A673 (cell line): Measurements from ENCODE around the gene HBB.

Experiments
- EZH2 ChIP-seq: fragments of 200-600 bp; sonication (generic); IDR thresholded peaks from 2 replicates; pipeline ENCODE4 v1.6.1; 2017; ENCODE audit warnings: borderline replicate concordance, low read depth, mild to moderate bottlenecking, mixed read lengths, antibody characterized with exemption, low read length; ENCODE audit not compliant: poor library complexity, severe bottlenecking
- TF ChIP-seq, protein P1 (sequence below): fragments of 300-800, 200-600 bp; sonication (generic); conservative IDR thresholded peaks from 2 replicates; pipeline ENCODE4 v1.5.1; 2017; ENCODE audit warnings: low read depth, mild to moderate bottlenecking, antibody characterized with exemption, low read length, moderate library complexity, mixed read lengths

DNA sequence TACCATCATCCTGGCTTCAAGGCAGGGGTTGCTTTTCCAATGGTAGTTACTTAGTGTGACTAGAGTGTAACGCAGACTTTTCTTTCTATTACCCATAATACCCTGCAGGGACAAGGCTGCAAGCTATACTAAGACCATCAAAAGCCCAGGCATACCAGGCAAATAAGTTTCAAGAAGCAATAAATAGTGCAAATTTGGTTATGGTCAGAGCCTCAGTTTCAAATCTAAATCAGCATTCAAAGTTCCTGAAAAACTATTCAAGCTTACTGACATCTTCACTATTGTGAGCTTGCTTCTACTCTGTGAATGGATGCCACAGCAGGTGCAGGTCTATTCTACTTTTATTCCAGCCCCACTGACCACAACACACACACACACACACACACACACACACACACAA lies 2.5 kb upstream of the HBB start:
- TF ChIP-seq, protein P1, sequence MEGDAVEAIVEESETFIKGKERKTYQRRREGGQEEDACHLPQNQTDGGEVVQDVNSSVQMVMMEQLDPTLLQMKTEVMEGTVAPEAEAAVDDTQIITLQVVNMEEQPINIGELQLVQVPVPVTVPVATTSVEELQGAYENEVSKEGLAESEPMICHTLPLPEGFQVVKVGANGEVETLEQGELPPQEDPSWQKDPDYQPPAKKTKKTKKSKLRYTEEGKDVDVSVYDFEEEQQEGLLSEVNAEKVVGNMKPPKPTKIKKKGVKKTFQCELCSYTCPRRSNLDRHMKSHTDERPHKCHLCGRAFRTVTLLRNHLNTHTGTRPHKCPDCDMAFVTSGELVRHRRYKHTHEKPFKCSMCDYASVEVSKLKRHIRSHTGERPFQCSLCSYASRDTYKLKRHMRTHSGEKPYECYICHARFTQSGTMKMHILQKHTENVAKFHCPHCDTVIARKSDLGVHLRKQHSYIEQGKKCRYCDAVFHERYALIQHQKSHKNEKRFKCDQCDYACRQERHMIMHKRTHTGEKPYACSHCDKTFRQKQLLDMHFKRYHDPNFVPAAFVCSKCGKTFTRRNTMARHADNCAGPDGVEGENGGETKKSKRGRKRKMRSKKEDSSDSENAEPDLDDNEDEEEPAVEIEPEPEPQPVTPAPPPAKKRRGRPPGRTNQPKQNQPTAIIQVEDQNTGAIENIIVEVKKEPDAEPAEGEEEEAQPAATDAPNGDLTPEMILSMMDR: no peak
- TF ChIP-seq EZH2: no peak
